Muscle of back (tissue), 13 donors: Measurements from ENCODE around the gene COL9A1. TPM values are rescaled to one million over a fixed set of nuclear protein-coding genes. Genes with fewer than 3 reads are reported as not detected.
"Not testable (repeated sequence)": the region's sequence is repeated elsewhere in the genome, so short reads cannot be mapped to it uniquely, and the experiment has no call there.

ENCODE experiments used
- DNase-seq, 3 donors: peaks; one replicate each; pipeline versions ENCODE4 v3.0.0 to v3.0.0-alpha.2; 2013
- long read RNA-seq, 9 donors: transcript quantifications; one replicate each; lab custom pipeline, GENCODE V29; 2026
- polyA plus RNA-seq, 10 donors: library from polyadenylated mRNA; unstranded; fragments of 120-200 nt; gene quantifications; one replicate each; pipeline ENCODE4 v1.2.1, GENCODE V29; 2013; ENCODE audit not compliant: insufficient read length in 10 of 10

Gene COL9A1
- polyA plus RNA-seq = 10 to 100 TPM in 1 of 10 donors, 1 to 10 TPM in 9; 3.2 to 10.3 (median 5.3) TPM
- long read RNA-seq, donor 1 = 0 reads
- long read RNA-seq, donor 2 = 0 reads
- long read RNA-seq, donor 3 = 0 reads
- long read RNA-seq, donor 4 = 0 reads
- long read RNA-seq, donor 5 = 0 reads
- long read RNA-seq, donor 6, partial matches to known transcripts = 0 of 1 reads
- long read RNA-seq, donor 6, other reads (novel, unspliced or antisense) = 0 of 1 reads
- long read RNA-seq, donor 7, transcript COL9A1-201 (32 exons, 3,051 nt) = major isoform, 5 of 6 reads
- long read RNA-seq, donor 7, partial matches to known transcripts = 0 of 6 reads
- long read RNA-seq, donor 7, other reads (novel, unspliced or antisense) = 0 of 6 reads
- long read RNA-seq, donor 8 = 0 reads
- long read RNA-seq, donor 9 = 0 reads

GRCh38 chr6:70303034-70303525, at the start of gene COL9A1:
Gene COL9A1 (minus strand): TSS chr6:70303084. CDS start chr6:70302924, 160 bp downstream.
- no peak for DNase-seq

- DNase-seq = peak in 1 of 3 donors; percentile 7
Measured at GRCh38 chr6:70351461-70351860, 48.6 kb upstream of the COL9A1 start.

- DNase-seq = no peak
Measured at GRCh38 chr6:70345619-70346018, 42.7 kb upstream of the COL9A1 start.

- no peak for DNase-seq
Measured at GRCh38 chr6:70343313-70343712, 40.4 kb upstream of the COL9A1 start.

GRCh38 chr6:70339810-70340209, 36.9 kb upstream of the COL9A1 start:
- DNase-seq = not testable (repeated sequence)

GRCh38 chr6:70338775-70339174, 35.9 kb upstream of the COL9A1 start:
- no peak for DNase-seq

- DNase-seq = no peak
Measured at GRCh38 chr6:70337743-70338105, 34.8 kb upstream of the COL9A1 start.

GRCh38 chr6:70336996-70337742, 34.3 kb upstream of the COL9A1 start:
- DNase-seq = no peak

GRCh38 chr6:70327036-70327435, 24.2 kb upstream of the COL9A1 start:
- no peak for DNase-seq

- no peak for DNase-seq
Measured at GRCh38 chr6:70325009-70325408, 22.1 kb upstream of the COL9A1 start.

GRCh38 chr6:70317799-70318198, 14.9 kb upstream of the COL9A1 start:
- DNase-seq = not testable (repeated sequence)

GRCh38 chr6:70315079-70315751, 12.3 kb upstream of the COL9A1 start:
- DNase-seq = no peak

GRCh38 chr6:70314296-70314695, 11.4 kb upstream of the COL9A1 start:
- DNase-seq = peak; percentile 9 to 62 (median 29)

- DNase-seq = peak in 1 of 3 donors; percentile 49
Measured at GRCh38 chr6:70312165-70312745, 9.4 kb upstream of the COL9A1 start.

- peak; percentile 28 to 52 (median 40) for DNase-seq
Measured at GRCh38 chr6:70310063-70310694, 7.3 kb upstream of the COL9A1 start.

- no peak for DNase-seq
Measured at GRCh38 chr6:70309243-70309642, 6.4 kb upstream of the COL9A1 start.

- not testable (repeated sequence) for DNase-seq
Measured at GRCh38 chr6:70308142-70308541, 5.3 kb upstream of the COL9A1 start.

GRCh38 chr6:70307008-70307407, 4.1 kb upstream of the COL9A1 start:
- DNase-seq = no peak

GRCh38 chr6:70304616-70305015, 1.7 kb upstream of the COL9A1 start:
- DNase-seq = no peak

- DNase-seq = peak in 1 of 3 donors; percentile 25
Measured at GRCh38 chr6:70299456-70299855, 3.4 kb downstream of the COL9A1 start.

GRCh38 chr6:70298068-70298467, 4.8 kb downstream of the COL9A1 start:
- no peak for DNase-seq
